Kidney epithelial cell (primary cell): ENCODE results near the gene DCTN2. TPM values are rescaled to one million over a fixed set of nuclear protein-coding genes. Genes with fewer than 3 reads are reported as not detected.

Experiments used
- DNase-seq: peaks from one replicate; pipeline ENCODE4 v3.0.0-alpha.2; 2010; ENCODE audit warnings: low read depth
- H3K27me3 ChIP-seq: 2 replicates; pipeline ENCODE4 v1.6.0; 2011; ENCODE audit warnings: low read length; ENCODE audit not compliant: control insufficient read depth, insufficient read depth
- H3K36me3 ChIP-seq: 2 replicates; pipeline ENCODE4 v1.5.1; 2011; ENCODE audit warnings: low read length; ENCODE audit not compliant: control insufficient read depth, insufficient read depth
- H3K4me3 ChIP-seq: 2 replicates; pipeline ENCODE4 v1.5.1; 2011; ENCODE audit warnings: low read depth, mild to moderate bottlenecking, control low read depth, low read length
- total RNA-seq: library from RNA; depleted of rRNA; stranded (reverse); fragments of >200 nt; gene quantifications from 2 replicates; pipeline ENCODE4 v1.2.3, GENCODE V29; 2015
- TF ChIP-seq, protein P1 (sequence below): IDR thresholded peaks from 2 replicates; pipeline ENCODE4 v1.5.1; 2011; ENCODE audit warnings: mild to moderate bottlenecking, moderate library complexity, low read length, control low read depth, inconsistent platforms; ENCODE audit not compliant: insufficient read depth, poor library complexity, severe bottlenecking

DCTN2 gene
- total RNA-seq, 1 donor from 2014 or later: 154 TPM

- no peak overlapping the region for H3K4me3 ChIP-seq
- H3K36me3 ChIP-seq: no peaks in the 10 kb centered on the region
- TF ChIP-seq, protein P1, sequence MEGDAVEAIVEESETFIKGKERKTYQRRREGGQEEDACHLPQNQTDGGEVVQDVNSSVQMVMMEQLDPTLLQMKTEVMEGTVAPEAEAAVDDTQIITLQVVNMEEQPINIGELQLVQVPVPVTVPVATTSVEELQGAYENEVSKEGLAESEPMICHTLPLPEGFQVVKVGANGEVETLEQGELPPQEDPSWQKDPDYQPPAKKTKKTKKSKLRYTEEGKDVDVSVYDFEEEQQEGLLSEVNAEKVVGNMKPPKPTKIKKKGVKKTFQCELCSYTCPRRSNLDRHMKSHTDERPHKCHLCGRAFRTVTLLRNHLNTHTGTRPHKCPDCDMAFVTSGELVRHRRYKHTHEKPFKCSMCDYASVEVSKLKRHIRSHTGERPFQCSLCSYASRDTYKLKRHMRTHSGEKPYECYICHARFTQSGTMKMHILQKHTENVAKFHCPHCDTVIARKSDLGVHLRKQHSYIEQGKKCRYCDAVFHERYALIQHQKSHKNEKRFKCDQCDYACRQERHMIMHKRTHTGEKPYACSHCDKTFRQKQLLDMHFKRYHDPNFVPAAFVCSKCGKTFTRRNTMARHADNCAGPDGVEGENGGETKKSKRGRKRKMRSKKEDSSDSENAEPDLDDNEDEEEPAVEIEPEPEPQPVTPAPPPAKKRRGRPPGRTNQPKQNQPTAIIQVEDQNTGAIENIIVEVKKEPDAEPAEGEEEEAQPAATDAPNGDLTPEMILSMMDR: no peak
- H3K27me3 ChIP-seq: no peaks in the 10 kb centered on the region
- DNase-seq: no peak
Observed at GRCh38 chr12:57579677-57580465, 32.9 kb upstream of the DCTN2 start.

GRCh38 chr12:57579011-57579410 lies 32.0 kb upstream of the DCTN2 start:
- H3K4me3 ChIP-seq: no peak overlapping the region
- DNase-seq: no peak
- H3K27me3 ChIP-seq: no peaks in the 10 kb centered on the region
- TF ChIP-seq, protein P1: no peak
- no peaks in the 10 kb centered on the region for H3K36me3 ChIP-seq

DNA sequence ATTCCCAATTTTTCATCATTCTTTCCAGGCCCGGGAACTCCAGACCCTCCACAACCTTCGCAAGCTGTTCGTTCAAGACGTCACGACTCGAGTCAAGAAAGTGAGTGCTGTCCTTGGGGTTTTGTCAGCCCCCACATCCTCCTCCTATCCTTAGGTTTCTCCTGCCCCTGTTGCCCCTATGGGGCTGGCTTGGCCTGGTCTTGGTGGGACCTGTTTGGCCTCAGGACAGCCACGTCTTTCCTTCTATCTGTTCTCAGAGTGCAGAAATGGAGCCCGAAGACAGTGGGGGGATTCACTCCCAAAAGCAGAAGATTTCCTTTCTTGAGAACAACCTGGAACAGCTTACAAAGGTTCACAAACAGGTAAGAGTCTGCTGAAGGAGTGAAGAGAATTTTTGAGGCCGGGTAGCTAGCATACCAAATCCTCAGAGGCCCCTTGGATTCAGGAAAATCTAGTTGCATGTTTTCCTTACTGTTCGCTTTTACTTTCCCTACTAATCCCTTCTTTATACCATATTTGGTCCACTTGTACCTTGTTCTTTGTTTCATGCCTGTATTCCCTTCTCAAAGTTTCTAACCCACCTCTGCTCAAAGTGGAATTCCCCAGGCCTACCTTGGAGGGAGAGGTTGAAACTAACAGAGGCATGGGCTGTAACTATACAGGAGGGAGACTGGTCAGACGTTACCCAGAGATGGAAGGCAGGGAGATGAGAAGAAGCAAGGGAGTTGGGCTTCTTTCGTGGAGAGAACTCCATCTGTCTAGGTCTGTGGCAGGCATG lies 31.2 kb upstream of the DCTN2 start:
- H3K4me3 ChIP-seq: no peak overlapping the region
- no peaks in the 10 kb centered on the region for H3K36me3 ChIP-seq
- no peaks in the 10 kb centered on the region for H3K27me3 ChIP-seq
- TF ChIP-seq, protein P1: no peak
- no peak for DNase-seq

- Histone ChIP-seq H3K27me3 (no peaks in the 10 kb centered on the region), H3K4me3 (no peak overlapping the region), H3K36me3 (no peaks in the 10 kb centered on the region)
- no peak for DNase-seq
- TF ChIP-seq, protein P1: no peak
Observed at GRCh38 chr12:57576613-57577160, 29.7 kb upstream of the DCTN2 start.

DNA sequence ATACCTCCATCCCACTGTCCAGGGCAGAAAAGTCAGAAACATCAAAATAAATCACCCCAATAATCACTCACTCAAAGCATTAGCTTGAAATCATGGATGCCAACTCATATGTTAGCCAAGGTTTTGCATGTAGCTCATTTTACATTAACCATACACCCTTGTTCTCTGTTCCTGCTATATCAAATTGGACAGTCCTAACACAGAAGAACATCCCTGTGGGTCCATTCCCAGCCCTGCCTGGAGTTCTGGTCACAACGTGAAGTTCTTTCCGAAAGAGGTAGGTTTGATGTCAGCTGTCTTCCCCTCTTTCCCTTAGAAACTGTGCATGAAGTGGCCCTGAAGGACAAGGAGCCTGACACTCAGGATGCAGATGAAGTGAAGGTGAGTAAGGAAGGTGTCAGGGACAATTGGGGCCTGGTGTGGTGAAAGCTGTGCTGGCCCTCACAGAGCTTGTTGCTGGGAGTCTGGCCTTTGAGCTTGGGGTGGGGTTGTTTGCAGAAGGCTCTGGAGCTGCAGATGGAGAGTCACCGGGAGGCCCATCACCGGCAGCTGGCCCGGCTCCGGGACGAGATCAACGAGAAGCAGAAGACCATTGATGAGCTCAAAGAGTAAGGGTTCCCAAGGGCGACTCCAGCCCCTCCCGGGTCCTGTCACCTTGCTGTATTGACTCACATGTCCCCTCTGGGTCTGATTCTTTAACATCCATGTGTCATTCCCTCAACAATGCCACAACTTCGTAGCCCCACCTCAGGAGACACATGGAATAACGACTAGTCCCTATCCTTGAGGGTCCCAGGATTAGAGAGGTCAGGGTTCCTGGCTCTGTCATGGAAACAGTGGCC lies 29.0 kb upstream of the DCTN2 start:
- Histone ChIP-seq H3K27me3 (no peaks in the 10 kb centered on the region), H3K4me3 (no peak overlapping the region), H3K36me3 (no peaks in the 10 kb centered on the region)
- no peak for DNase-seq
- TF ChIP-seq, protein P1: no peak
